ENCODE measurements around the gene CRYL1.

CRYL1 gene

GRCh38 chr13:20526664-20527063 lies 1.0 kb upstream of the CRYL1 start:
- DNase-seq (ENCODE audit: low read depth): no peak

- DNase-seq (ENCODE audit: low read depth): no peak
Measured at GRCh38 chr13:20525144-20525600, 485 bp downstream of the CRYL1 start.

- no peak for DNase-seq (ENCODE audit: low read depth)
Measured at GRCh38 chr13:20521364-20522115, 4.1 kb downstream of the CRYL1 start.

- DNase-seq (ENCODE audit: low read depth): no peak
Measured at GRCh38 chr13:20519875-20520274, 5.8 kb downstream of the CRYL1 start.

- no peak for DNase-seq (ENCODE audit: low read depth)
Measured at GRCh38 chr13:20518660-20519100, 7.0 kb downstream of the CRYL1 start.

- no peak for DNase-seq (ENCODE audit: low read depth)
Measured at GRCh38 chr13:20514866-20515265, 10.8 kb downstream of the CRYL1 start.

GRCh38 chr13:20513466-20513995 lies 12.1 kb downstream of the CRYL1 start:
- DNase-seq (ENCODE audit: low read depth): no peak

GRCh38 chr13:20512042-20512683 lies 13.5 kb downstream of the CRYL1 start:
- DNase-seq (ENCODE audit: low read depth): no peak

- no peak for DNase-seq (ENCODE audit: low read depth)
Measured at GRCh38 chr13:20506696-20507095, 19.0 kb downstream of the CRYL1 start.

- DNase-seq (ENCODE audit: low read depth): no peak
Measured at GRCh38 chr13:20505405-20506366, 20.0 kb downstream of the CRYL1 start.

GRCh38 chr13:20503088-20504083 lies 22.3 kb downstream of the CRYL1 start:
- DNase-seq (ENCODE audit: low read depth): no peak

GRCh38 chr13:20501592-20501991 lies 24.1 kb downstream of the CRYL1 start:
- DNase-seq (ENCODE audit: low read depth): no peak

GRCh38 chr13:20501120-20501519 lies 24.5 kb downstream of the CRYL1 start:
- DNase-seq (ENCODE audit: low read depth): no peak

GRCh38 chr13:20499986-20500385 lies 25.7 kb downstream of the CRYL1 start:
- DNase-seq (ENCODE audit: low read depth): no peak

GRCh38 chr13:20498659-20499058 lies 27.0 kb downstream of the CRYL1 start:
- no peak for DNase-seq (ENCODE audit: low read depth)

- DNase-seq (ENCODE audit: low read depth): no peak
Measured at GRCh38 chr13:20498129-20498528, 27.5 kb downstream of the CRYL1 start.

GRCh38 chr13:20497006-20497775 lies 28.5 kb downstream of the CRYL1 start:
- no peak for DNase-seq (ENCODE audit: low read depth)

- DNase-seq (ENCODE audit: low read depth): peak; percentile 45
Measured at GRCh38 chr13:20495087-20496023, 30.3 kb downstream of the CRYL1 start.

GRCh38 chr13:20494656-20495055 lies 31.0 kb downstream of the CRYL1 start:
- DNase-seq (ENCODE audit: low read depth): no peak
